ENCODE results near the gene PGLYRP3. TPM values are rescaled to one million over a fixed set of nuclear protein-coding genes. Genes with fewer than 3 reads are reported as not detected.

The PGLYRP3 gene
- polyA plus RNA-seq, 3 donors: not detected

- 55 to 67% (median 63%) methylated on average over 11 of the region's 11 CpGs for WGBS, 3 donors
- no peak overlapping the region for H3K27ac ChIP-seq (ENCODE audit: low read depth, low read length)
Observed at GRCh38 chr1:153288634-153289275, 24.0 kb downstream of the PGLYRP3 start.

GRCh38 chr1:153277852-153278251 lies 34.9 kb downstream of the PGLYRP3 start:
- H3K27ac ChIP-seq (ENCODE audit: low read depth, low read length): no peak overlapping the region
- WGBS, 3 donors: 7 to 24% (median 20%) methylated on average over 2 of the region's 2 CpGs

- H3K27ac ChIP-seq (ENCODE audit: low read depth, low read length): no peak overlapping the region
- 67 to 84% (median 73%) methylated on average over 1 of the region's 1 CpG for WGBS, 3 donors
Observed at GRCh38 chr1:153272186-153272585, 40.6 kb downstream of the PGLYRP3 start.

GRCh38 chr1:153271711-153272110 lies 41.0 kb downstream of the PGLYRP3 start:
- 61 to 97% (median 65%) methylated on average over 1 of the region's 1 CpG for WGBS, 3 donors
- H3K27ac ChIP-seq (ENCODE audit: low read depth, low read length): no peak overlapping the region

GRCh38 chr1:153265457-153265856 lies 47.3 kb downstream of the PGLYRP3 start:
- H3K27ac ChIP-seq (ENCODE audit: low read depth, low read length): no peak overlapping the region
- 80 to 86% (median 85%) methylated on average over 1 of the region's 1 CpG for WGBS, 3 donors

- no peak overlapping the region for H3K27ac ChIP-seq (ENCODE audit: low read depth, low read length)
- WGBS, 3 donors: 35 to 50% (median 37%) methylated on average over 10 of the region's 10 CpGs
Observed at GRCh38 chr1:153262462-153263157, 50.1 kb downstream of the PGLYRP3 start.

GRCh38 chr1:153262070-153262366 lies 50.7 kb downstream of the PGLYRP3 start:
- 57 to 65% (median 62%) methylated on average over 6 of the region's 6 CpGs for WGBS, 3 donors
- H3K27ac ChIP-seq (ENCODE audit: low read depth, low read length): no peak overlapping the region

- 2% methylated on average over 63 to 80 of the region's 80 CpGs for WGBS, 3 donors
- H3K27ac ChIP-seq (ENCODE audit: low read depth, low read length): no peak overlapping the region
Observed at GRCh38 chr1:153261281-153262069, 51.3 kb downstream of the PGLYRP3 start.

- no peak overlapping the region for H3K27ac ChIP-seq (ENCODE audit: low read depth, low read length)
- WGBS, 3 donors: 8 to 12% (median 11%) methylated on average over 37 to 45 of the region's 45 CpGs
Observed at GRCh38 chr1:153260585-153261280, 52.0 kb downstream of the PGLYRP3 start.

- no peak within 1 kb of the TSS for H3K27ac ChIP-seq (ENCODE audit: low read depth, low read length)
- WGBS, 3 donors: 75 to 94% (median 94%) methylated on average over 3 of the region's 3 CpGs
Observed at GRCh38 chr1:153259387-153259786, 53.4 kb downstream of the PGLYRP3 start, which contains the start of gene LORICRIN. Gene LORICRIN, plus strand, starts transcription at chr1:153259687. Its CDS starts 1,263 bp downstream, at chr1:153260950.

- 40 to 54% (median 41%) methylated on average over 1 of the region's 1 CpG for WGBS, 3 donors
- no peak overlapping the region for H3K27ac ChIP-seq (ENCODE audit: low read depth, low read length)
Observed at GRCh38 chr1:153253693-153254092, 59.1 kb downstream of the PGLYRP3 start.

GRCh38 chr1:153253076-153253475 lies 59.7 kb downstream of the PGLYRP3 start:
- WGBS, 3 donors: 47 to 87% (median 57%) methylated on average over 2 of the region's 2 CpGs
- no peak overlapping the region for H3K27ac ChIP-seq (ENCODE audit: low read depth, low read length)

GRCh38 chr1:153251988-153252387 lies 60.8 kb downstream of the PGLYRP3 start:
- H3K27ac ChIP-seq (ENCODE audit: low read depth, low read length): no peak overlapping the region
- 67 to 81% (median 76%) methylated on average over 4 of the region's 4 CpGs for WGBS, 3 donors

GRCh38 chr1:153251562-153251961 lies 61.2 kb downstream of the PGLYRP3 start:
- WGBS, 3 donors: 77 to 88% (median 80%) methylated on average over 3 of the region's 3 CpGs

GRCh38 chr1:153251087-153251486 lies 61.7 kb downstream of the PGLYRP3 start:
- H3K27ac ChIP-seq (ENCODE audit: low read depth, low read length): no peak overlapping the region
- WGBS, 3 donors: 73 to 84% (median 76%) methylated on average over 2 of the region's 2 CpGs

More at GRCh38 chr1:153251562-153251961, 61.2 kb downstream of the PGLYRP3 start:
- H3K27ac ChIP-seq (ENCODE audit: low read depth, low read length): no peak overlapping the region

GRCh38 chr1:153250166-153250565 lies 62.6 kb downstream of the PGLYRP3 start:
- H3K27ac ChIP-seq (ENCODE audit: low read depth, low read length): no peak overlapping the region
- 49 to 54% (median 50%) methylated on average over 1 of the region's 1 CpG for WGBS, 3 donors

- WGBS, 3 donors: 52 to 75% (median 68%) methylated on average over 5 of the region's 5 CpGs
- no peak overlapping the region for H3K27ac ChIP-seq (ENCODE audit: low read depth, low read length)
Observed at GRCh38 chr1:153248176-153248879, 64.4 kb downstream of the PGLYRP3 start.

Data from adipose tissue (tissue), 3 donors.